Kidney epithelial cell (primary cell): Measurements from ENCODE around the gene MYLK. TPM values are rescaled to one million over a fixed set of nuclear protein-coding genes. Genes with fewer than 3 reads are reported as not detected.
"Not testable (repeated sequence)": the region's sequence is repeated elsewhere in the genome, so short reads cannot be mapped to it uniquely, and the experiment has no call there.

Experiments used
- DNase-seq: peaks from one replicate; pipeline ENCODE4 v3.0.0-alpha.2; 2010; ENCODE audit warnings: low read depth
- H3K27me3 ChIP-seq: 2 replicates; pipeline ENCODE4 v1.6.0; 2011; ENCODE audit warnings: low read length; ENCODE audit not compliant: control insufficient read depth, insufficient read depth
- H3K36me3 ChIP-seq: 2 replicates; pipeline ENCODE4 v1.5.1; 2011; ENCODE audit warnings: low read length; ENCODE audit not compliant: control insufficient read depth, insufficient read depth
- H3K4me3 ChIP-seq: 2 replicates; pipeline ENCODE4 v1.5.1; 2011; ENCODE audit warnings: low read depth, mild to moderate bottlenecking, control low read depth, low read length
- total RNA-seq: library from RNA; depleted of rRNA; stranded (reverse); fragments of >200 nt; gene quantifications from 2 replicates; pipeline ENCODE4 v1.2.3, GENCODE V29; 2015
- TF ChIP-seq, protein P1 (sequence below): IDR thresholded peaks from 2 replicates; pipeline ENCODE4 v1.5.1; 2011; ENCODE audit warnings: mild to moderate bottlenecking, moderate library complexity, low read length, control low read depth, inconsistent platforms; ENCODE audit not compliant: insufficient read depth, poor library complexity, severe bottlenecking

Gene MYLK
- total RNA-seq, 1 donor from 2014 or later = 49.7 TPM

DNA sequence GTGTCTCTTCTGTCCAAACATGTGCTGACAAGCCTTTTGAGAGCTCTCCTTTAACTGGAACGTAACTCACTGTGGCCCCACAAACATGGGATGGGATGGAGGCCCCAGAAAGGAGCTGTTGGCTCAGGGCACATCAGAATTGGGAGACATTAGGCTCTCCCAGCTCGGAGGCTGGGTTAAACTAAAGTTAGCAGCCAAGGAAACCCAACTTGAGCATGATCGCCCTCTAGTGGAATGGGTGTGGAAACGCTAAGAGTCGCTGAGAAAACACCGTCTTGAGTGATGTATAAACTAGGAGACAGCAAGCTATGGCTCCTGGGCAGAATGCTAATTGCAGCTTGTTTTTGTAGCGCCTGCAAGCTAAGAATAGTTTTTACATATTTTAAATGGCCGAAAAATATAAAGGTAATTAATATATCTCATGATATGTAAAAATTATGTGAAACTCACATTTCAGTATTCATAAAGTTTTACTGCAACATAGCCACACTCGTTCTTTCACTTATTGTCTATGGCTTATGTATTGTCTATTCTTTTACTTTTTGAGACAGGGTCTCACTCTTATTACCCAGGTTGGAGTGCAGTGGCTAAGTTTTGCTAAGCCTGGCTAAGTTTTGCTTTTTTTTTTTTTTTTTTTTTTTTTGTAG is 160.5 kb downstream of the MYLK start:
- Histone ChIP-seq H3K27me3 (no peaks in the 10 kb centered on the region), H3K36me3 (no peaks in the 10 kb centered on the region), H3K4me3 (no peak overlapping the region)
- TF ChIP-seq, protein P1, sequence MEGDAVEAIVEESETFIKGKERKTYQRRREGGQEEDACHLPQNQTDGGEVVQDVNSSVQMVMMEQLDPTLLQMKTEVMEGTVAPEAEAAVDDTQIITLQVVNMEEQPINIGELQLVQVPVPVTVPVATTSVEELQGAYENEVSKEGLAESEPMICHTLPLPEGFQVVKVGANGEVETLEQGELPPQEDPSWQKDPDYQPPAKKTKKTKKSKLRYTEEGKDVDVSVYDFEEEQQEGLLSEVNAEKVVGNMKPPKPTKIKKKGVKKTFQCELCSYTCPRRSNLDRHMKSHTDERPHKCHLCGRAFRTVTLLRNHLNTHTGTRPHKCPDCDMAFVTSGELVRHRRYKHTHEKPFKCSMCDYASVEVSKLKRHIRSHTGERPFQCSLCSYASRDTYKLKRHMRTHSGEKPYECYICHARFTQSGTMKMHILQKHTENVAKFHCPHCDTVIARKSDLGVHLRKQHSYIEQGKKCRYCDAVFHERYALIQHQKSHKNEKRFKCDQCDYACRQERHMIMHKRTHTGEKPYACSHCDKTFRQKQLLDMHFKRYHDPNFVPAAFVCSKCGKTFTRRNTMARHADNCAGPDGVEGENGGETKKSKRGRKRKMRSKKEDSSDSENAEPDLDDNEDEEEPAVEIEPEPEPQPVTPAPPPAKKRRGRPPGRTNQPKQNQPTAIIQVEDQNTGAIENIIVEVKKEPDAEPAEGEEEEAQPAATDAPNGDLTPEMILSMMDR = peak; percentile 79
- peak; percentile 45 for DNase-seq

GRCh38 chr3:123723070-123723469 is 161.1 kb downstream of the MYLK start:
- no peaks in the 10 kb centered on the region for H3K27me3 ChIP-seq
- no peaks in the 10 kb centered on the region for H3K36me3 ChIP-seq
- DNase-seq = no peak
- no peak overlapping the region for H3K4me3 ChIP-seq
- TF ChIP-seq, protein P1 = no peak

DNA sequence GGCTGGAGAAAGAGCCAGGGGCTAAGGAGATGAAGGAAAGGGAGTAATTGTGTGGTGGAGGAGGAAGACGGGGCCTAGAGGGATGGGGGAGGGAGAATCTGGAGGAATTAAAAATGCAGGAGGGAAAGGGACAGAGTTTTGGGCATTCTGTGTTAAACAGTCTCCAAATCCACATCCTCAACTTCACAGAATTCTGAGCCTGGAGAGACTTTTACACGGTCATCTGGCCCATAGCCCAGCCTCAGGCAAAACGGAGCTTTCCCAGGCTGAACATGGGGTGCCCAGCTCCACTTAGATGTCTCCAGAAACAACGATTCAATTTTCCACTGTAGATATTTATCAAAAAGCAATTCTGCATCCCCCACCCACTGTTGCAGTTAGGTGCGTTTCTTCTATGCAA is 161.7 kb downstream of the MYLK start:
- Histone ChIP-seq H3K36me3 (no peaks in the 10 kb centered on the region), H3K4me3 (no peak overlapping the region), H3K27me3 (no peaks in the 10 kb centered on the region)
- no peak for DNase-seq
- TF ChIP-seq, protein P1 = no peak

- DNase-seq = no peak
- no peak overlapping the region for H3K4me3 ChIP-seq
- no peaks in the 10 kb centered on the region for H3K36me3 ChIP-seq
- TF ChIP-seq, protein P1 = no peak
- no peaks in the 10 kb centered on the region for H3K27me3 ChIP-seq
These were observed 162.1 kb downstream of the MYLK start for GRCh38 chr3:123722021-123722420.

- H3K27me3 ChIP-seq, DNase-seq, H3K36me3 ChIP-seq, H3K4me3 ChIP-seq: not testable (repeated sequence)
These were observed 162.9 kb downstream of the MYLK start for GRCh38 chr3:123721095-123721689.

- no peak overlapping the region for H3K4me3 ChIP-seq
- no peaks in the 10 kb centered on the region for H3K27me3 ChIP-seq
- no peaks in the 10 kb centered on the region for H3K36me3 ChIP-seq
- TF ChIP-seq, protein P1 = no peak
- DNase-seq = no peak
These were observed 163.5 kb downstream of the MYLK start for GRCh38 chr3:123720638-123721037.
